ENCODE measurements around the gene TALDO1.

TALDO1 gene

GRCh38 chr11:801097-801780, 54.0 kb downstream of the TALDO1 start:
- DNase-seq (ENCODE audit: low spot score), result no peak

- no peak for DNase-seq (ENCODE audit: low spot score)
Measured at GRCh38 chr11:802018-802617, 54.9 kb downstream of the TALDO1 start.

- no peak for DNase-seq (ENCODE audit: low spot score)
Measured at GRCh38 chr11:802693-803466, 55.6 kb downstream of the TALDO1 start.

DNA sequence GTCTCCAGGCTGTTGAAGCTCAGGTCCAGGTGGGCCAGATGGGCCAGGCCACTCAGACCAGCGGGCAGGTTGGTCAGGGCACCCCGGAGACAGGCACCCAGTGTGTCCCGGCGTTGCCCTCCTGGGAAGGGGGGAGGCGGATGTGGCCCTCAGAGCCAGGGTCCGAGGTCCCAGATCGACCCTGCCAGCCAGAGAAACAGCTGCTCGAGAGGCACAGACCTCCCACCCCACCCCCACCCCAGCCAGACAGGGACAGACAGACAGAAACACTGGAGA, 56.1 kb downstream of the TALDO1 start:
- no peak for DNase-seq (ENCODE audit: low spot score)

GRCh38 chr11:803770-804598, 56.7 kb downstream of the TALDO1 start:
- DNase-seq (ENCODE audit: low spot score), result no peak

- no peak for DNase-seq (ENCODE audit: low spot score)
Measured at GRCh38 chr11:804599-804964, 57.3 kb downstream of the TALDO1 start.

GRCh38 chr11:808427-809286, 61.4 kb downstream of the TALDO1 start:
- DNase-seq (ENCODE audit: low spot score), result no peak

- peak; percentile 93 for DNase-seq (ENCODE audit: low spot score)
Measured at GRCh38 chr11:809287-810039, 62.2 kb downstream of the TALDO1 start, which contains the start of gene RPLP2. Gene RPLP2, plus strand, starts transcription at chr11:809967. Its CDS starts 268 bp downstream, at chr11:810235.

DNA sequence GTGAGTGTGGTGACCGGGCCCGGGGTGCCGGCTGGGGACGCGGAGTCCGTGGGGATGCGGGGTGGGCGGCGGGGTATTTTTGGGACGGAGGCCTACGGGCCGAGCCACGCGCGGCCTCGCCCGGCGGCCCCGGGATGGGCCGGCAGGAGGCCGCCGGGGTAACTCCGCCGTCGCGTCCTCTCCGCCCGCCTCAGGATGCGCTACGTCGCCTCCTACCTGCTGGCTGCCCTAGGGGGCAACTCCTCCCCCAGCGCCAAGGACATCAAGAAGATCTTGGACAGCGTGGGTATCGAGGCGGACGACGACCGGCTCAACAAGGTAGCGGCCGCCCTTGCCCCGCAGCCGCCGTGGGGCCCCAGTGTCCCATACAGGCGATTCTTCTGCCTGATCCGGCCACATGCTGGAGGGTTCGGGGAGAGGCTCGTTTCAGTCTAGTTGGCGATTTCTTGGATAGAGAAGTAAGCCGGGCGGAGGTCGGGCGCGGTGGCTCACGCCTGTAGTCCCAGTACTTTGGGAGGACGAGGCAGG, 62.8 kb downstream of the TALDO1 start:
- DNase-seq (ENCODE audit: low spot score), result no peak

DNA sequence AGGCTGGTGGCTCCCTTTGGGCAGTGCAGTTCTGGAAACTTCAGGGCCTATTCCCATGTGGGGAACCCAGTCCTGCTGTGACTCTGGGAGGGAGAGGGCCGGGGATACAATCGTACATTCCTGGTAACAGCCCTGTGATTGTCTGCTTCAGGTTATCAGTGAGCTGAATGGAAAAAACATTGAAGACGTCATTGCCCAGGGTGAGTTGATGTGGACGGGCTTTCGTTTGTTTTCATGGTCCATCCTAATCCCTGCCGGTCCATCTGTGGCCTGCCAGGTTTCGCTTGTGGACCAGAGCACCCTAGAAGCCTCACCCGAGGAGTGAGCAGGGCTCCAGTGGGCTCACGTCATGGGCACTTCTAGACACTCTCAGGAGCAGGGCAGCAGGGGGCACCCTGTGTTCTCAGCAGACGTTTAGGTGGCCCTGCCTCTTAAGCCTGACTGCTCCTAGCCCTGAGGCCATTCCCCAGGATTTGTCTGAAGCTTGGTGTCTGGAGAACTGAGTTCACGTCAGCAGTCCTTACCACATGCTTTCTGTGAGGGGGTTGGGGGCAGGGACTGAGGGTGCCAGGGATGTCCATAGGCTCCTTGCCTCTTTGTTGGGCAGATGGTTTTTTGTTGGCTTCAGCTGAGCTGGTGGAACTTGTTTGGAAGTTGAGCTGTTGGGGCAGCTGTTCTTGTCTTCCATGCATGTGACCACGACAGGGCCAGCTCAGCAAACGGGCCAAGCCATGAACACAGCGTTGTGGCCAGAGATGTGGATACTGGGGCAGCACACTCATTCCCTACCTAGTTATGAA, 64.4 kb downstream of the TALDO1 start:
- DNase-seq (ENCODE audit: low spot score), result no peak

DNA sequence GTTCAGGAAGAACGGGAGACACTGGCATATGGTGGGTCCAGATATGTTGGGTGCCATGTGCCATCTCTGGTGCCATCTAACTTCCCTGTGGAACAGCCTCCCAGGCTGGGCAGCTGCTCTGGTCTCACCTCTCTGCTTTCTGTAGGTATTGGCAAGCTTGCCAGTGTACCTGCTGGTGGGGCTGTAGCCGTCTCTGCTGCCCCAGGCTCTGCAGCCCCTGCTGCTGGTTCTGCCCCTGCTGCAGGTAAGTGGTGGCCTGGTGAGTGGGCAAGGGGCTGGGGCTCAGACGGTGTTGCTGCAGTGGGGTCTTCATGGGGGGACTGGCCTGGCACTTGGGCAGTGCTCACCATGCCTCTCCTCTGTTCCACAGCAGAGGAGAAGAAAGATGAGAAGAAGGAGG, 65.1 kb downstream of the TALDO1 start:
- no peak for DNase-seq (ENCODE audit: low spot score)

- no peak for DNase-seq (ENCODE audit: low spot score)
Measured at GRCh38 chr11:813072-813455, 65.8 kb downstream of the TALDO1 start.

GRCh38 chr11:813456-814096, 66.3 kb downstream of the TALDO1 start:
- DNase-seq (ENCODE audit: low spot score), result no peak
